ENCODE results near the gene SLAIN2.
"Not testable (repeated sequence)": the region's sequence is repeated elsewhere in the genome, so short reads cannot be mapped to it uniquely, and the experiment has no call there.

The SLAIN2 gene

DNA sequence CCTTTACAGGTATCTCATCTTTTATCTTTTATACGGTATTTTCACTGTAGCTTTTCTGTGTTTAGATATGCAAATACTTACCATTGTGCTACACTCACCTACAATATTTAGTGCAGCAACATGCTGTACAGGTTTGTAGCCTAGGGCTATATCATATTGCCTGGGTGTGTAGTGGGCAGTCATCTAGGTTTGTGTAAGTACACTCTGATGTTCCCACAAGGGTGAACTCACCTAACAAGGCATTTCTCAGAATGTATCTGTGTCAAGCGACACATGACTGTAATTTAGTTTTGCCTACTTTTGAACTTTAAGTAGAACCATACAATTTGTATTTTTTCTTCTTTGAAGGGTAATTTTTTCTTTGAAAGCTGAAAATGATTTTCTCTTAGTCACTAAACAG is 87.6 kb downstream of the SLAIN2 start:
- Histone ChIP-seq H3K9me3 (ENCODE audit: control insufficient read depth, low read length) (no peaks in the 10 kb centered on the region), H3K36me3 (ENCODE audit: control insufficient read depth, insufficient read depth, low read length) (no peaks in the 10 kb centered on the region), H3K4me3 (ENCODE audit: insufficient read depth, low read depth, low read length, poor library complexity, severe bottlenecking) (no peak overlapping the region), H3K27me3 (replicated peaks; ENCODE audit: control insufficient read depth, insufficient read depth, low read length, poor library complexity, severe bottlenecking) (no peaks in the 10 kb centered on the region), H3K4me1 (ENCODE audit: control insufficient read depth, insufficient read depth, low read length, poor library complexity, severe bottlenecking) (peaks cover 7% of the 10 kb centered on the region), H3K27ac (ENCODE audit: insufficient read depth, low read length, poor library complexity, severe bottlenecking) (no peak overlapping the region)
- DNase-seq, result no peak

- no peak overlapping the region for H3K27ac ChIP-seq (ENCODE audit: insufficient read depth, low read length, poor library complexity, severe bottlenecking)
- no peaks in the 10 kb centered on the region for H3K36me3 ChIP-seq (ENCODE audit: control insufficient read depth, insufficient read depth, low read length)
- H3K9me3 ChIP-seq (ENCODE audit: control insufficient read depth, low read length), result no peaks in the 10 kb centered on the region
- peaks cover 7% of the 10 kb centered on the region for H3K4me1 ChIP-seq (ENCODE audit: control insufficient read depth, insufficient read depth, low read length, poor library complexity, severe bottlenecking)
- H3K27me3 ChIP-seq (replicated peaks; ENCODE audit: control insufficient read depth, insufficient read depth, low read length, poor library complexity, severe bottlenecking), result no peaks in the 10 kb centered on the region
- no peak for DNase-seq
- no peak overlapping the region for H3K4me3 ChIP-seq (ENCODE audit: insufficient read depth, low read depth, low read length, poor library complexity, severe bottlenecking)
These were observed 88.6 kb downstream of the SLAIN2 start for GRCh38 chr4:48429709-48430474.

- H3K4me3 ChIP-seq (ENCODE audit: insufficient read depth, low read depth, low read length, poor library complexity, severe bottlenecking), result no peak overlapping the region
- no peaks in the 10 kb centered on the region for H3K9me3 ChIP-seq (ENCODE audit: control insufficient read depth, low read length)
- no peak for DNase-seq
- H3K36me3 ChIP-seq (ENCODE audit: control insufficient read depth, insufficient read depth, low read length), result no peaks in the 10 kb centered on the region
- peaks cover 7% of the 10 kb centered on the region for H3K4me1 ChIP-seq (ENCODE audit: control insufficient read depth, insufficient read depth, low read length, poor library complexity, severe bottlenecking)
- no peaks in the 10 kb centered on the region for H3K27me3 ChIP-seq (replicated peaks; ENCODE audit: control insufficient read depth, insufficient read depth, low read length, poor library complexity, severe bottlenecking)
- no peak overlapping the region for H3K27ac ChIP-seq (ENCODE audit: insufficient read depth, low read length, poor library complexity, severe bottlenecking)
These were observed 90.1 kb downstream of the SLAIN2 start for GRCh38 chr4:48431401-48431800.

DNA sequence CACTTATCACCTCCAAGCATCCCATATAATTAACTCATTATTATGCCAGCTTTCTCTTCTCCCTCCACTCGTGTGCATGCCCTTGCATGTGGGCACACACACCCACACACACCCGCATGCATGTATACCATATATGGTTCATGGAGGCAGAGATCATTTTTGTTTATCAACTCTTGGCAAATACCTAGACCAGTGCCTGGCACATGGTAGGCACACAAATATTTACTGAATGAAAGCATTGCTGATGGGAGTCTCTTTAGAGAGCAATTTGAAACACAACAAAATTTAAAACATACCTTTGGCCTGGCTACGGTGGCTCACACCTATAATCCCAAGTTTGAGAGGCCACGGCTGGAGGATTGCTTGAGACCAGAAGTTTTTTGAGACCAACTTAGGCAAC is 90.7 kb downstream of the SLAIN2 start:
- H3K9me3 ChIP-seq (ENCODE audit: control insufficient read depth, low read length), result no peaks in the 10 kb centered on the region
- no peak for DNase-seq
- H3K4me1 ChIP-seq (ENCODE audit: control insufficient read depth, insufficient read depth, low read length, poor library complexity, severe bottlenecking), result peaks cover 7% of the 10 kb centered on the region
- no peaks in the 10 kb centered on the region for H3K36me3 ChIP-seq (ENCODE audit: control insufficient read depth, insufficient read depth, low read length)
- no peak overlapping the region for H3K4me3 ChIP-seq (ENCODE audit: insufficient read depth, low read depth, low read length, poor library complexity, severe bottlenecking)
- H3K27me3 ChIP-seq (replicated peaks; ENCODE audit: control insufficient read depth, insufficient read depth, low read length, poor library complexity, severe bottlenecking), result no peaks in the 10 kb centered on the region
- no peak overlapping the region for H3K27ac ChIP-seq (ENCODE audit: insufficient read depth, low read length, poor library complexity, severe bottlenecking)

- Histone ChIP-seq H3K4me3 (ENCODE audit: insufficient read depth, low read depth, low read length, poor library complexity, severe bottlenecking) (no peak overlapping the region), H3K36me3 (ENCODE audit: control insufficient read depth, insufficient read depth, low read length) (no peaks in the 10 kb centered on the region), H3K27ac (ENCODE audit: insufficient read depth, low read length, poor library complexity, severe bottlenecking) (no peak overlapping the region), H3K27me3 (replicated peaks; ENCODE audit: control insufficient read depth, insufficient read depth, low read length, poor library complexity, severe bottlenecking) (no peaks in the 10 kb centered on the region), H3K4me1 (ENCODE audit: control insufficient read depth, insufficient read depth, low read length, poor library complexity, severe bottlenecking) (no peaks in the 10 kb centered on the region), H3K9me3 (ENCODE audit: control insufficient read depth, low read length) (no peaks in the 10 kb centered on the region)
- DNase-seq, result no peak
These were observed 95.0 kb downstream of the SLAIN2 start for GRCh38 chr4:48436318-48436717.

GRCh38 chr4:48439988-48440387 is 98.7 kb downstream of the SLAIN2 start:
- Histone ChIP-seq H3K4me1 (ENCODE audit: control insufficient read depth, insufficient read depth, low read length, poor library complexity, severe bottlenecking) (no peaks in the 10 kb centered on the region), H3K9me3 (ENCODE audit: control insufficient read depth, low read length) (no peaks in the 10 kb centered on the region), H3K36me3 (ENCODE audit: control insufficient read depth, insufficient read depth, low read length) (no peaks in the 10 kb centered on the region), H3K27ac (ENCODE audit: insufficient read depth, low read length, poor library complexity, severe bottlenecking) (no peak overlapping the region), H3K4me3 (ENCODE audit: insufficient read depth, low read depth, low read length, poor library complexity, severe bottlenecking) (no peak overlapping the region), H3K27me3 (replicated peaks; ENCODE audit: control insufficient read depth, insufficient read depth, low read length, poor library complexity, severe bottlenecking) (no peaks in the 10 kb centered on the region)
- DNase-seq, result no peak

- not testable (repeated sequence) for H3K36me3 ChIP-seq (ENCODE audit: control insufficient read depth, insufficient read depth, low read length); H3K4me1 ChIP-seq (ENCODE audit: control insufficient read depth, insufficient read depth, low read length, poor library complexity, severe bottlenecking); H3K27me3 ChIP-seq (replicated peaks; ENCODE audit: control insufficient read depth, insufficient read depth, low read length, poor library complexity, severe bottlenecking); H3K27ac ChIP-seq (ENCODE audit: insufficient read depth, low read length, poor library complexity, severe bottlenecking); H3K9me3 ChIP-seq (ENCODE audit: control insufficient read depth, low read length); H3K4me3 ChIP-seq (ENCODE audit: insufficient read depth, low read depth, low read length, poor library complexity, severe bottlenecking); DNase-seq
These were observed 99.6 kb downstream of the SLAIN2 start for GRCh38 chr4:48440914-48441313.

DNA sequence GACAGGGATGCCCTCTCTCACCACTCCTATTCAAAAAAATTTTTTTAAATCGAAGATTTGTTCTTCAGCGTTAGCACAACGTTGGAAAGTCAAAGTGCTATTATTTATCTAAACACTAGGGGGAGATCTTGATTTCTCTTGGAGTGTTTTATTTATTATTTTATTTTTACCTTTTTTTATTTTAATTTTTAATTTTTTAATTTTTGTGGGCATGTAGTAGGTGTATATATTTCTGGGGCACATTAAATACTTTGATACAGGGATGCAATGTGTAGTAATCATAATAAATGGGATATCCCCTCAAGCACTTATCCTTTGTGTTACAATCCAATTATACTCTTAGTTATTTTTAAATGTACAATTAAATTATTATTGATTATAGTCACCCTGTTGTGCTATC is 104.4 kb downstream of the SLAIN2 start:
- H3K4me3 ChIP-seq (ENCODE audit: insufficient read depth, low read depth, low read length, poor library complexity, severe bottlenecking), result no peak overlapping the region
- no peaks in the 10 kb centered on the region for H3K27me3 ChIP-seq (replicated peaks; ENCODE audit: control insufficient read depth, insufficient read depth, low read length, poor library complexity, severe bottlenecking)
- no peak for DNase-seq
- no peaks in the 10 kb centered on the region for H3K36me3 ChIP-seq (ENCODE audit: control insufficient read depth, insufficient read depth, low read length)
- H3K9me3 ChIP-seq (ENCODE audit: control insufficient read depth, low read length), result no peaks in the 10 kb centered on the region
- no peaks in the 10 kb centered on the region for H3K4me1 ChIP-seq (ENCODE audit: control insufficient read depth, insufficient read depth, low read length, poor library complexity, severe bottlenecking)
- H3K27ac ChIP-seq (ENCODE audit: insufficient read depth, low read length, poor library complexity, severe bottlenecking), result no peak overlapping the region

GRCh38 chr4:48446642-48447041 is 105.3 kb downstream of the SLAIN2 start:
- H3K27me3 ChIP-seq (replicated peaks; ENCODE audit: control insufficient read depth, insufficient read depth, low read length, poor library complexity, severe bottlenecking), result no peaks in the 10 kb centered on the region
- no peak overlapping the region for H3K4me3 ChIP-seq (ENCODE audit: insufficient read depth, low read depth, low read length, poor library complexity, severe bottlenecking)
- no peak overlapping the region for H3K27ac ChIP-seq (ENCODE audit: insufficient read depth, low read length, poor library complexity, severe bottlenecking)
- no peaks in the 10 kb centered on the region for H3K4me1 ChIP-seq (ENCODE audit: control insufficient read depth, insufficient read depth, low read length, poor library complexity, severe bottlenecking)
- no peaks in the 10 kb centered on the region for H3K36me3 ChIP-seq (ENCODE audit: control insufficient read depth, insufficient read depth, low read length)
- DNase-seq, result no peak
- no peaks in the 10 kb centered on the region for H3K9me3 ChIP-seq (ENCODE audit: control insufficient read depth, low read length)

- Histone ChIP-seq H3K4me3 (ENCODE audit: insufficient read depth, low read depth, low read length, poor library complexity, severe bottlenecking) (no peak overlapping the region), H3K27me3 (replicated peaks; ENCODE audit: control insufficient read depth, insufficient read depth, low read length, poor library complexity, severe bottlenecking) (no peaks in the 10 kb centered on the region), H3K4me1 (ENCODE audit: control insufficient read depth, insufficient read depth, low read length, poor library complexity, severe bottlenecking) (no peaks in the 10 kb centered on the region), H3K9me3 (ENCODE audit: control insufficient read depth, low read length) (no peaks in the 10 kb centered on the region), H3K36me3 (ENCODE audit: control insufficient read depth, insufficient read depth, low read length) (no peaks in the 10 kb centered on the region), H3K27ac (ENCODE audit: insufficient read depth, low read length, poor library complexity, severe bottlenecking) (no peak overlapping the region)
- DNase-seq, result no peak
These were observed 107.8 kb downstream of the SLAIN2 start for GRCh38 chr4:48449151-48449550.
